Activated B cell treated with CpG ODN at 0.5 μM for 24 hours (primary cell): Measurements from ENCODE around the gene SHISAL1. TPM values are rescaled to one million over a fixed set of nuclear protein-coding genes. Genes with fewer than 3 reads are reported as not detected.

Source experiments
- ATAC-seq: fragments of 200-7000 bp; cut with Tn5 transposase; one replicate; pipeline ENCODE4 v1.10.0; 2021; ENCODE audit warnings: low read depth, mild to moderate bottlenecking, moderate library complexity
- CTCF ChIA-PET: fragments of 350-600 bp; sonication (Branson Sonifier 250); formaldehyde crosslinking; loops from one replicate; lab custom pipeline; 2021; ENCODE audit warnings: antibody characterized with exemption; lab: Charles Lee
- POLR2A ChIA-PET: fragments of 350-600 bp; sonication (Branson Sonifier 250); formaldehyde crosslinking; loops from one replicate; lab custom pipeline; 2021; ENCODE audit warnings: antibody characterized with exemption; lab: Charles Lee
- DNase-seq: peaks from one replicate; pipeline ENCODE4 v3.0.0; 2022
- H3K27ac Mint-ChIP-seq: one replicate; pipeline ENCODE4 v1.8.0; 2020; ENCODE audit warnings: mixed read lengths
- H3K27me3 Mint-ChIP-seq: one replicate; pipeline ENCODE4 v1.8.0; 2021; ENCODE audit warnings: mixed read lengths
- H3K36me3 Mint-ChIP-seq: one replicate; pipeline ENCODE4 v1.8.0; 2021; ENCODE audit warnings: low read depth, mixed read lengths
- H3K4me1 Mint-ChIP-seq: one replicate; pipeline ENCODE4 v1.8.0; 2021; ENCODE audit warnings: mixed read lengths
- H3K4me3 Mint-ChIP-seq: one replicate; pipeline ENCODE4 v1.8.0; 2020; ENCODE audit warnings: mild to moderate bottlenecking, mixed read lengths
- H3K9me3 Mint-ChIP-seq: one replicate; pipeline ENCODE4 v1.8.0; 2020; ENCODE audit warnings: mixed read lengths
- intact Hi-C: fragments of 100-400 bp; cut with micrococcal nuclease; formaldehyde crosslinking; loops from one replicate; pipeline ENCODE4 v1.15.1; 2024
- total RNA-seq: library from RNA; stranded (reverse); gene quantifications from 2 replicates; pipeline ENCODE4 v1.2.3, GENCODE V29; 2022
- TF ChIP-seq, protein P1 (sequence below): fragments of 200-600 bp; IDR thresholded peaks from one replicate; pipeline ENCODE4 v1.8.0; 2022; ENCODE audit warnings: antibody characterized with exemption, mild to moderate bottlenecking

Gene SHISAL1
- total RNA-seq, 1 donor from 2014 or later = not detected

DNA sequence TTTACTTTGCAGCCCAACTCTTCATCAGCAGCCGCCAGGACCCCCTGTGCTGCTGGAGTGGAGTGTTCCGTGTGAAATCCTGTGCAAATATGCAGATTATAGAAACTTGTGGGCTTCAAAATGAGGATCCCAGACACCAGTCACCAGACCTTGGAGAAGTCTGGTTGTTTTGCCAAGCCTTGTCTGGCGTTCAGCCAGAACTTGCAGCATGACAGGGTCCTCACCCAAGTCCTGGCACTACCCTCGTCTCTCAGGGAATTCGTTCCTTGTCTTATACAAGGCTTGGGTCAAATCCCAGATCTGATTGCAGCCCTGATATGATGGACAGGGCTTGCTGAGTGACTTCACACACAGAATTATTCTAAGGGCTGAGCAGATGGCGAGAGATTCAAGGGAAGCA is 18.9 kb downstream of the SHISAL1 start:
- TF ChIP-seq, protein P1, sequence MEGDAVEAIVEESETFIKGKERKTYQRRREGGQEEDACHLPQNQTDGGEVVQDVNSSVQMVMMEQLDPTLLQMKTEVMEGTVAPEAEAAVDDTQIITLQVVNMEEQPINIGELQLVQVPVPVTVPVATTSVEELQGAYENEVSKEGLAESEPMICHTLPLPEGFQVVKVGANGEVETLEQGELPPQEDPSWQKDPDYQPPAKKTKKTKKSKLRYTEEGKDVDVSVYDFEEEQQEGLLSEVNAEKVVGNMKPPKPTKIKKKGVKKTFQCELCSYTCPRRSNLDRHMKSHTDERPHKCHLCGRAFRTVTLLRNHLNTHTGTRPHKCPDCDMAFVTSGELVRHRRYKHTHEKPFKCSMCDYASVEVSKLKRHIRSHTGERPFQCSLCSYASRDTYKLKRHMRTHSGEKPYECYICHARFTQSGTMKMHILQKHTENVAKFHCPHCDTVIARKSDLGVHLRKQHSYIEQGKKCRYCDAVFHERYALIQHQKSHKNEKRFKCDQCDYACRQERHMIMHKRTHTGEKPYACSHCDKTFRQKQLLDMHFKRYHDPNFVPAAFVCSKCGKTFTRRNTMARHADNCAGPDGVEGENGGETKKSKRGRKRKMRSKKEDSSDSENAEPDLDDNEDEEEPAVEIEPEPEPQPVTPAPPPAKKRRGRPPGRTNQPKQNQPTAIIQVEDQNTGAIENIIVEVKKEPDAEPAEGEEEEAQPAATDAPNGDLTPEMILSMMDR = no peak
- no peaks in the 10 kb centered on the region for H3K4me1 Mint-ChIP-seq
- intact Hi-C loops = no loop called here
- ChIA-PET CTCF (no interaction called here), POLR2A (no interaction called here)
- no peaks in the 10 kb centered on the region for H3K36me3 Mint-ChIP-seq
- peaks cover 3% of the 10 kb centered on the region for H3K27me3 Mint-ChIP-seq
- ATAC-seq (no peak), DNase-seq (no peak)
- H3K9me3 Mint-ChIP-seq = peaks cover 10% of the 10 kb centered on the region
- H3K27ac Mint-ChIP-seq = no peak overlapping the region
- H3K4me3 Mint-ChIP-seq = no peak overlapping the region

DNA sequence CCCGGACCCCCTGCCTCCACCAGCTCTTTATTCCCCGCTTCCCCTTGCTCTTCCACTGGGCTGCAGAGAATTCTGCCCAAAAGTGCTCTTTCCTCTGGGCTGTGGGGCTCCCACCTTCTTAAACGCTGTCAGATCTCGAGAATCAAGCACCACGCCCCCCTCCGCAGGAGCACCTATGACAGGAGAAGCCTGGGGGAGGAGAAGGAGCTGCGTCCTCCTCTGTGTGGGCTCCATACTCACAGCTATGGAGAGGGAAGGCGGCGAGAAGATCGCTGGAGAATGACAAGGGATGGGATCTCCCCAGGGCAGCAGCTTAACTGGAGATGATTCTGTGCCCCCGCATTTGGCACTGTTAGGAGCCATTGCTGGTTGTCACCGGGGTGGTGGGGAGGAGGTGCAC is 19.7 kb downstream of the SHISAL1 start:
- H3K36me3 Mint-ChIP-seq = no peaks in the 10 kb centered on the region
- DNase-seq (no peak), ATAC-seq (no peak)
- TF ChIP-seq, protein P1 = no peak
- H3K27ac Mint-ChIP-seq = no peak overlapping the region
- H3K4me3 Mint-ChIP-seq = no peak overlapping the region
- H3K9me3 Mint-ChIP-seq = peaks cover 10% of the 10 kb centered on the region
- ChIA-PET POLR2A (no interaction called here), CTCF (no interaction called here)
- no peaks in the 10 kb centered on the region for H3K4me1 Mint-ChIP-seq
- peaks cover 3% of the 10 kb centered on the region for H3K27me3 Mint-ChIP-seq
- intact Hi-C loops = no loop called here

DNA sequence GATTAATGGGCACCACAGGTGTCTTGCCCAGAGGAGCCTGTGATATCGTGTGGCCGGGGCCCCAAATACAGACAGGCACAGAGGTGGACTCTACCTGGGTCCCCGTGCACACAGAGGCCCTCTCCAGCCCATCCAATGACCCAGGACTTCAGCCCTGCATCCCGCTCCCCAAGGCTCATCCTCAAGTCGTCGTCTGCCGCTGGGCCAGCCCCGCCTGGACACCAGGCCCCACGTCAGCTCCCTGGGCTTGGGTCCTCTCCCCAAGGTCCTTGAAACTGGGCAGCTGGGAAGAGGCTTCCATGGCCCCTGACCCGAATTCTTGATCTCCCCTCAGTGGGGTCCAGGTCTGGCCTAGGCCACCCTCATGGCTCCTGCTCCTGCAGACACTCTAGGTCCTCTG is 20.2 kb downstream of the SHISAL1 start:
- ATAC-seq = no peak

DNA sequence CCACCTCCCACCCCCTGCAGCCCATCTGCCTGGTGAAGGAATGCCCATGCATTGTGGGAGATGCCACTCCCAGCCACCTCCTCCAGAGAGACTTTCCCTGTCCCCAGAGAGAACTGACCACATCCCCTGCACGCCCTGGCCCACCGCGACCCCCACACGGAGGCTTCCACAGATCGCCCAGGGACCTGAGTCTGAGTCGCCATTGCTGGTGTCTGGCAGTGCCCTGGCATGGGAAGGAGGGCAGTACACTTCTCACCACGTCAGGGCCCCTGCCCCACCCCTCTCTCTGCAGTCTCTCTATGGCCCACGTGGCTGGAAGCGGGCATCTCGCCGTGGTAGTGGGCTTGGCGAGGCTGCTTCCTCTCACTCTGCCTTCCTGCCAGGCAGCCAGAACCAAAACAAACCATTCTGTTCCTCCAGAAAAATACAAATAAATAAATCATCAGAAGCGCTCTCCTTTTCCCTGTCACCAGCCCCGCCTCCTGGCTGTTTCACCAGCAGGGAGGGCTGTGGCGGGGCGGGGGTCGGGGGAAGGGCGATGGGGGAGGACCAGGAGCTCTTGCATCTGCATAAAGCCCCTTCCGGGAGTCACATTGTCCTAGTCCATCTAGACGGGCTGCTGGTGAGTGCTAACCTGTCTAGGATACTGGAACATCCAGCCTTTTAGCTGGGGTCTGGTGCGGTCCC is 20.9 kb downstream of the SHISAL1 start:
- ChIA-PET CTCF (no interaction called here), POLR2A (no interaction called here)
- Mint-ChIP-seq H3K4me3 (no peak overlapping the region), H3K27ac (no peak overlapping the region), H3K27me3 (peaks cover 3% of the 10 kb centered on the region), H3K4me1 (no peaks in the 10 kb centered on the region), H3K36me3 (no peaks in the 10 kb centered on the region), H3K9me3 (peaks cover 10% of the 10 kb centered on the region)
- no peak for DNase-seq
- TF ChIP-seq, protein P1 = no peak
- ATAC-seq = no peak
- intact Hi-C loops = no loop called here

More for the DNA sequence above, 20.2 kb downstream of the SHISAL1 start:
- TF ChIP-seq, protein P1 = no peak
- H3K36me3 Mint-ChIP-seq = no peaks in the 10 kb centered on the region
- no peak for DNase-seq
- H3K9me3 Mint-ChIP-seq = peaks cover 10% of the 10 kb centered on the region
- intact Hi-C loops = no loop called here
- peaks cover 3% of the 10 kb centered on the region for H3K27me3 Mint-ChIP-seq
- CTCF ChIA-PET = no interaction called here
- no peak overlapping the region for H3K4me3 Mint-ChIP-seq
- H3K4me1 Mint-ChIP-seq = no peaks in the 10 kb centered on the region
- H3K27ac Mint-ChIP-seq = no peak overlapping the region
- POLR2A ChIA-PET = no interaction called here

DNA sequence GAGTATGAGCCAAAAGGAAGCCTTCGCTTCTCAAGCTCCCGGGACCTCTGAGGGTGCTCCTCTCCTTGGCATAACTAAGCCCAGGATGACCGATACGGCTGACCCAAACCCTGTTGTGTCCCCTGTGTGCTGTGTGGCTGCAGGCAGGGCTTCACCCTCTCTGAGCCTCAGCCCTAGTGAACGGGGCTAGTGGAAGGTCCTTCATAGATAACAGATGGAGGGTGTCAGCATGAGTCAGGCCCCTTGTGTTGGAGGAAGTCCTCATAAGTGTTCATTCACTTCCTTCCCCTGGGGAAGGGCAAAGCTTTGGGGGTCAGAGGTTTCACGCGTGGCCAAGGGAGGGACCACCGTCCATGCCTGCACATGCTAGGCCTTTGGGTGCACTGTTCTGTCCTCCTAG is 21.5 kb downstream of the SHISAL1 start:
- peaks cover 6% of the 10 kb centered on the region for H3K27me3 Mint-ChIP-seq
- no peak for DNase-seq
- ChIA-PET POLR2A (no interaction called here), CTCF (no interaction called here)
- no peak for ATAC-seq
- peaks cover 10% of the 10 kb centered on the region for H3K9me3 Mint-ChIP-seq
- H3K27ac Mint-ChIP-seq = no peak overlapping the region
- H3K36me3 Mint-ChIP-seq = no peaks in the 10 kb centered on the region
- intact Hi-C loops = no loop called here
- no peak overlapping the region for H3K4me3 Mint-ChIP-seq
- TF ChIP-seq, protein P1 = no peak
- H3K4me1 Mint-ChIP-seq = no peaks in the 10 kb centered on the region
